NCI-H2196 (cell line): ENCODE data around the gene POMGNT2.
"Not testable (repeated sequence)": the region's sequence is repeated elsewhere in the genome, so short reads cannot be mapped to it uniquely, and the experiment has no call there.

ENCODE experiments used
- DNase-seq: peaks from one replicate; lab custom pipeline; 2025; ENCODE audit not compliant: unreplicated experiment; lab: John Stamatoyannopoulos, UW

The POMGNT2 gene

DNA sequence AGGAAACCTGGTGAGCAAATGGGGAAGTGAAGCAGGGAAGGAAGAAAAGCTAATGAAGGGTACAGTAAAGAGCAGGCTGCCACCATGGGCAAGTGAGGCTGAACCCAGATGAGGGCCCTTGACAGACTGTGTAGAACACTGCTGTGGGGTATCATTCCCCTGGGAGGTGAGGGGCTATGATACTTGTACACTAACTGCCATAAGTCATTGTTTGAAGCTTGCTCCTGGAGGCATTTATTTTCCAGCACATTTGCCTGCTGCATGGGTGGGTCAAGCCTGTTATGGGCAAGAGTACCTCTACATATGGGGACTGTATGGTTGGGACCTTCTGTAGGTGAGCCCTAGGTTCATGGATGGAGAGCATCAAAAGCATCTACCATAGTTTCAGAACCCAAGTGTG, 57.4 kb downstream of the POMGNT2 start:
- DNase-seq, result no peak

DNA sequence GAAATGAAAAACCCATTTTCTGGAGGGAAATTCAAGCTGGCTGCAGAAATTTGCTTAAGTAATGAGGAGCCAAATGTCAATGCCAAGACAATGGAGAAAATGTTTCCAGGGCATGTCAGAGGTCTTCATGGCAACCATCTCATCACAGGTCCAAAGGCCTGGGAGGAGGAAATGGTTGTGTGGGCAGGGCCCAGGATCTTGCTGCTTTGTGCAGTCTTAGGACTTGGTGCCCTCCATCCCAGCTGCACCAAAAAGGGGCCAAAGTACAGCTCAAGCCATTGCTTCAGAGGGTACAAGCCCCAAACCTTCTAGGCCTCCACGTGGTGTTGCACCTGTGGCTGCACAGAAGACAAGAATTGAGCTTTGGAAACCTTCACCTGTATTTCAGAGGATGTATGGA, 59.3 kb downstream of the POMGNT2 start:
- no peak for DNase-seq

DNA sequence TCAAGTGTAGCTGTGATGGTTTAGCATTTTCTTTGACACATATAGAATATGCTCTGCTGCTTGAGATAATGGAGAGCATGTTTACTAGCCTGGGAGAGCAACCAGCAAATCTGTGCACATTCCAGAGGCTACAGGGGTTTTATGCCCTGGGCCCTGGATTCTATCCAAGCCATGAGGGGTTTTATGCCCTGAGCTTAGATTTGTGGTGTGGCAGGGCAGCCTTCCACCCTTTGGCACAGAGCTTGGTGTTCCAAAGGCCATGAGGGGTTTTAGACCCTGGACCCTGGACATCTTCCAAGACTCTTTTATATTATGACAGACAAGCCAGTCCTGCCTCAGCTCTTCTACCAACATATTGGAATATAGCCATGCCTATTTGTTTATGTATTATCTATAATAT, 60.8 kb downstream of the POMGNT2 start:
- not testable (repeated sequence) for DNase-seq

DNA sequence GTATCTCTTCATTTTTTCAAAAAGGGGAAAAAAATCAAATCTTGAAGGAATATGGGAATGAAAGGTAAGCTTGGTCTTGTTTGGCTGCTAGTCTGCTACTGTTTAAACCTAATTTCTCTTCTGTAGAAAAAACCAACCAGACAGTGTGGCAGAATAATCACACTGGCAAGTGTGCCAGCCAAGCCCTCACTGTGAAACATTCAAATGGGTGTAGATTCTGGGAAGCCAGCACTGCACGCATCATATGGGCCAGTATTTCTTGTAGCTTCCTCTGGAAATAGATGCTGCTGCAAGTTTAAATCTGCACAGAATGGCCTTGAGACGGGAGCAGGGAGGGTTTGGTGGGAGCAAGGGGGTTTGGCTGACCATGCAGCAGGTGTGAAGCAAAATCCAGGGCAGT, 62.1 kb downstream of the POMGNT2 start:
- DNase-seq, result no peak

DNA sequence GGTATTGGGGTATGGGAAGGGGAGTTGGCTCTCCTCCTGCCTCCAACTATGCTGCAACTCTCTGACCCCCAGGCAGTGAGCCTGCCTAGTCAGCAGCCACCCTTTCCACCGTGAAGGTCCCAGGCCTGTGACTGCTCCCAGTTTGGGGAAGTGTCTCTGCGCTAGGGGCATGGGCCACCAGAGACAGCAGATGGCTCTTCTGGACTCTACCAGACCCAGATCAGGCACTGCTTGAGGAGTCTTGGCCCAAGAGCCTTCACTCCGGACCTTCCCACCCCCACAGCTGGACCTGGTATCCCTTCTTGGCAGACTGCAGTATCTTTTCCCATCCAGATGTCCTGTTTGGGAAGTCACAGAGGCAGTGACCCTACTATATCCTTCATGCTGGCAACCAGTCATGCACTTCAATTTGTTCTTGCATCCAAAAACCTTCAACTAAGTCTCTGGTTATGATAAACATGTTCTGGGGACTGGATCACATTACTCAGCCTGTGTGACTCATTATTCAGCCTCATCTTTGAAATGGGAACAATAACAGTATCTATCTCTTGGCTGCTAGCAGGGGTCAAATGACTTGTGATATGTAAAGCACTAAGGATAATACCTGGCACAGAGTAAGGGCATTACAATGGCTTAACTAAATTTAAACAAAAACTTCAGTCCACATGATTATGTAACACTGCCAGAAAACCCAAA, 62.7 kb downstream of the POMGNT2 start:
- DNase-seq, result no peak

DNA sequence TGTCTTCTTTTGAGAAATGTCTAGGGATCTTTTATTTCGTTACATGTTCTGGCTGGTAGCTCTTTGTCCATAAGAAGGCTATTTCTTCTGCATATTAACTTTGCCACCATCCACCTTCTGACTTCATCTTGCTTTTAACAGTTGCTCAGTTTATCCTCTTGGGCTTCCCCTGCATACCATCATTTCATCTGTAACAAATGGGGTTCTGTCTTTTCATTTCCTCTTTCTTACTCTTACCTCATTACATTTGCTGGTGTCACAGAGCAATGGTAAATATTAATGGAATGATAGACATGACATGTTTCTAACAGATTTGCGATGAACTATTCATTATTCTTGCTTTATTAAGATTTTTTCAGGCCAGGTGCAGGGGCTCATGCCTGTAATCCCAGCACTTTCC, 64.4 kb downstream of the POMGNT2 start:
- no peak for DNase-seq

DNA sequence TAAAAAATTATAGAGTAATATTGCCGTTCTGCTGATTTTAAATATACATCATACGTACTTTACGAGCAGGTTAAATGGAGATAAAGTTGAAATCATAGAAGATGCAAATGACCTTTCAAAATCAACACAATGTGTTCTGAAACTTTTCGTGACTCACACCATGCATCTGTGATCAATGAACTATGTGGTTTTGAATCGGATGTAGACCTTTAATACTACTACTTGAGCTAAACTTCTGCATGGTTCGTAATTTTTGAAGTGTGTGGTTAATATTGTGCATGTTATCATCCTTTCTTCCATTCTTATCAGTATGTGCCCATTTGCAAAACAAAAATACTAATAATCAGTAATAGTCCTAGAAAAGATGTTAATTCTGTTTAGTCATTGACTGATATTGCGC, 67.9 kb downstream of the POMGNT2 start:
- no peak for DNase-seq

DNA sequence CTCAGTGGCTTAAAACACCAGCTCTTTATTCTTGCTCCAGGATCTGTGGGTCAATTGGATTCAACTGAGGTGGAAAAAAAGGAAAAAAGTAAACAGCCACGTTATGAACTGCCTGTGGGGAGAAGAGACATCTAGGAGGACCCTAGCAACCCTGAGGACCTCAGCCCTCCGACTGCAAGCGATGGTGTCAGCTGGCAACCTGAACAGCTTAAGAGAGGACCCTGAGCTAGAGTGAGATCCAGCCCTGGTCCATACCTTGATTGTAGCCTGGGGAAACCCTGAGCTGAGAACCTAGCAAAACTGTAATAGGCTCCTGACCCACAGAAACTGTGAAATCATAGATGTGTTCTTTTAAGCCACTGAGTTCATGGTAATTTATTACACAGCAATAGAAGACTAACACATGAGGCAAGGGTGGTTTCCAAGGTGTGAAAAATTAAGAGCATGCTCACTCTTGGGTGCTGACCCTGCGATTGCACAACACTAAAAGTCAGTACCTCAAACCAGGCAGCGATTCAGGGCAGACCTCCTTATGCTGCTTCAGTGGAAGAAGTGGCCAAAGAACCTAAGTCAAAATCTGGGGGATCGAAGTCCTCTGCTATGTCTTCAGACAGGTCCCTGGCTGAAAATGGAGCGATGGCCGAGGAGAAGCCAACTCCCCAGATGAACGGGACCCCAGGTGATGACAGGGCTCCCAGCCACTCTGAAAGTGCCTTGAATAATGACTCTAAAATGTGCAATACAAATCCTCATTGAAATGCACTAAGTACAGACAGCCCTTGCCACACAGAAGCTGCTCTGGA, 69.1 kb downstream of the POMGNT2 start:
- no peak for DNase-seq

DNA sequence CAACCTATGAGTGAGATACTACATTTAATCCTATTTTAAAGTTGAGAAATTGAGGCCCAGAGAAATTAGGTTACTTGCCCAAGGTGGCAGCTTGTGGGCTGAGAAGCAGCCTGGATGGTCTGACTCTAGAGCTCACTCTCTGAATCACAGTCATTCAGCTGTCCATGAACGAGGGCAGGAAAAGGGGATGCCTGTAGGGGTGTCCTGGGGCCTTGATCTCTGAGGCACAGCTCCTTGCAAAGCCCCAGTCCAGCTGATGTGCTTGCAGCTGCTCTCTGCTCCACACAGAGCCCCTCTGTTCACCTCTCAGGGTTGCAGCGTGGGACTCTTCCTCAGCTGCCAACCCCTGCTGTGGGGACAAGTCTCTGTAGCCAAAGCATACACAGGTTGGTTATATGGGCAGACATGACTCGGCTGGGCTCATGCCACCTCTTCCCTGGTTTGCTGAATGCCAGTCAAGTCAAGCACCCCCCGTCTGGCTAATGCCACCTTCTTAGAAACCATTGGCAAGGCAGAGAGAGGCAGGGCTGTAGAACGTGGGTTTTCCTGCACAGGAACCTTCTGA, 70.0 kb downstream of the POMGNT2 start:
- DNase-seq, result no peak

DNA sequence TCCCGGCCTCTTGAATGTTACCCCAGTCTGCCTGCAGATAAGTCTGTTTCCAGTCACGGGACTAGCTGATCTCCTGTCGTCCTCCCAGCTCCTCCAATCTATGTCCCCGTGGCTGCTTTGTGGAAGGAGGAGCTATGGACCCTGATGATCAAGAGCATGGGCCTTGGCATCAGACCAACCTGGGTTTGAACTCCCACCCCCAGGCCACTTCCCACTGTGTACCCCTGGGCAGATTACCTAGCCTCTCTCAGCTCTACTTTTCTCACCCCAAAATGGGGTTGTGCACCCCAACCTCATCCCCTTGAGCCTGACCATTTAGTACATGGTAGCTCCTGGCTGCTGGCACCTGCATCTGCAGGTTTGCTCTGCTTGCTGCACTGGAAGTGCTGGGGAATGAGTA, 71.0 kb downstream of the POMGNT2 start:
- DNase-seq, result no peak

DNA sequence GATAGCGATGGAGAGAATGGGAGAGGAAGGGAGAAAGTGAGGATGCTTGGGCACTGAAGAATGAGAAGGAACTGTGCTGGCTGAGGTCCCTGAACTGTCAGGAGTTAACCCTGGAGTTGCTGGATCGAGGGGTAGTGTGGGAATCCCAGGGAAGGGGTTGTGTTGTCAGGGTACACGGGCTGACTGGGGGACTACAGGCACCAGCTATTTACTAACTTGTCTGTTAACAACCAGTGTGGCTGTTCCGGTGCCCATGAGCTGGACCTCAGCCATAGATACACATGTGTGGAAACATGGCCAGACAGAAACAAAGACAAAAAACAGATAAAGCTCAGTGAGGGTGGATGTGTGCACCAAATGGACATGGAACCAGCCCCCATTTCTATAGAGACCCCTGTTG, 71.7 kb downstream of the POMGNT2 start:
- no peak for DNase-seq

DNA sequence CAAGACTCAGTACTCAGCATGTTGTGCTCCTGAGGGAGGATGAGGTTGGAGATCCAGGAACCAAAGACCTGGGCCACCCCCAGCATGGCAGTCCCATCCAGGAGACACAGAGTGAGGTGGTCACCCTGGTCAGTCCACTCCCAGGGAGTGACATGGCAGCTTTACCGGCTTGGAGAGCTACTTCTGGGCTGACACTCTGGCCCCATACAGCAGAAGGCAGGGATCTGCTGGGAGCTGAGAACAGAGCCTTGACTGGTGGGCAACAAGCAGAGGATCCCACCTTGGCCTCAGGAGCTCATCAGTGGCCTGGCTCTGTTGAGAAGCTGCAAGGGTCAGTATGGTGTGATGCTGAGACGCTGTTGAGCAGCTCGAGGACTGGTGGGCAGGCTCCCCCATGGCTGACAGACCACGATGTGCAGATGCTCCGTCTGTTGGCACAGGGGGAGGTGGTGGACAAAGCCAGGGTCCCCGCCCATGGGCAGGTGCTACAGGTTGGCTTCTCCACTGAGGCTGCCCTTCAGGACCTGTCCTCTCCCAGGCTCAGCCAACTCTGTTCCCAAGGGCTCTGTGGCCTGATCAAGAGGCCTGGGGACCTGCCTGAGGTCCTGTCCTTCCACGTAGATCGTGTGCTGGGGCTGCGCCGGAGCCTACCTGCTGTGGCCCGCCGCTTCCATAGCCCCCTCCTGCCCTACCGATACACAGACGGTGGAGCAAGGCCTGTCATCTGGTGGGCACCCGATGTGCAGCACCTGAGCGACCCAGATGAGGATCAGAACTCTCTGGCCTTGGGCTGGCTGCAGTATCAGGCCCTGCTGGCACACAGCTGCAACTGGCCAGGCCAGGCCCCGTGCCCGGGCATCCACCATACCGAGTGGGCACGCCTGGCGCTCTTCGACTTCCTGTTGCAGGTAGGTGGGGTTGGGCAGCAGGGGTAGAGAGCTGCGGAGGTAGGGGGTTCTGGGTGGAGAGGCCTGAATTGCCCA, 72.9 kb downstream of the POMGNT2 start:
- DNase-seq, result no peak

DNA sequence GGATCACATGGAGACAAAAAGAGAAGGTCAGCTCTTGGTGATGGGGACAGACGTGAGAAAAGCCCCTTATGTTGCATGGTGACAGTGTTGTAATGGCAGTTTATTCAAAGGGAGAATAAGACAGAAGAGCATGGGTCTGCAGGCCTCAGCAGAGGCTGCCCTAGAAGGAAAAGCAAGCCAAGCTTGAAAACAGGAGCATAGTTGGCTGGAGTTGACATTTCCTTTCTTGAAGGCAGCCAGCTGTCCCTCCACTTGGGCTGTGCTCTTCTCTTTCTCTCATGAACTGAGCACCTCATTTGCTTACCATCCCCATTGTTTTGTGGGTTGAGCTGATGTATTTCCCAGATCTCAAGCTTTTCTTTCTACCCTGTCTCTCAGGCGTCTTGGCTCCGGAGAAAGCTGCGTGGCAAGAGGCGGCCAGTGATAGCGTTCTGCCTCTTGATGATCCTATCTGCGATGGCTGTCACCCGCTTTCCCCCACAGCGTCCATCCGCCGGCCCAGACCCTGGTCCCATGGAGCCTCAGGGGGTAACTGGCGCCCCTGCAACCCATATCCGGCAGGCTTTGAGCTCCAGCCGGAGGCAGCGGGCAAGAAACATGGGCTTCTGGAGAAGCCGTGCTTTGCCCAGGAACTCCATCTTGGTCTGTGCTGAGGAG, 73.9 kb downstream of the POMGNT2 start:
- DNase-seq, result no peak

DNA sequence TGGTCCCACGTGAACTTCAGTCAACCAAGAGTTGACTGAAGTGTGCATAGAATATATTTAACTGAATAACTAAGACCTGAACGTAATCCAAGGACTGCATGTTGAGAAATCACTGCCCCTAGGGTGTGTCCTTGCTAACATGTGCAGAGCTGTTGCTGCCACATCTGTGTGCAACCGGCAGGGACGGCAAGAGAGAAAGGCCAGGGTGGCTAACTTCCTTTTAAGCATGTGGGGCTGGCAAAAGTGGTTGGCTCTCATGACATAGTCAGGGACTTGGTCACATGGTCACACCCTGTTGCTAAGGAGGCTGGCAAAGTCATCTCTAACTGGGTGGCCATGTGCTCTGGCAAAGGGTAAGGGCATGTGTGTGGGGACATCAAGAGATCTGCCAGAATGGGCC, 74.4 kb downstream of the POMGNT2 start:
- DNase-seq, result no peak

DNA sequence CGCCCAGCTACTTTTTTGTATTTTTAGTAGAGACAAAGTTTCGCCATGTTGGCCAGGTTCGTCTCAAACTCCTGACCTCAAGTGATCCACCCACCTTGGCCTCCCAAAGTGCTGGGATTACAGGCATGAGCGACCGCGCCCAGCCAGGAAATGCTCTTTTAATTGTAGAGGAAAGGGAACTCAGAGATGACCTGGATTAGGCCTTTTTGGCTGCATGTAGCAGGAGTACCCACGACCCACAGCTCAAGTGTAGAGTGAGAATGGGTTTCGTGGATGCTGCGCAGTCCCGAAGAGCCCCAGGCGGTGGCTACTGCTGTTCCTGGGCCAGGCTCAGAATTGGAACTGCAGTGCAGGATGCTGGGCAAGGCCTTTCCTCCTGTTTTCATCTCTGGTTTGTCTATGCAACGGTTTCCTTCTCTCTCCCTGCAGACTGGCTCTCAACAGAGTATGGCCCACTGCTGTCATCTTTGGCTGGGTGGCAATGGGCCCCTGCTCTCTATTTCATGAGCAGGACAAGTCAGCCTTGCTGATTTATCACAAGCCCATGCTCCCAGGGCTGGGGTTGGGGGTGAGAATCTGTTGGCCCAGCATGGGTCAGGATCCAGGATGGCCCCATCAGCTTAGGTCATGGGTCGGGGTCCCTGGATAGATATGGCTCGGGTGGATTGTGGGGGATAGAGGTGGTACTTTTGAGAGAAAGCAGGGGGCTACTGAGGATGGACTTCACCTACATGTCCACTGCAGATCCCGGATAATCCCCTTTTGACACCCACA, 75.5 kb downstream of the POMGNT2 start:
- no peak for DNase-seq
